ENCODE measurements around the gene PRKG1.

PRKG1 gene

DNA sequence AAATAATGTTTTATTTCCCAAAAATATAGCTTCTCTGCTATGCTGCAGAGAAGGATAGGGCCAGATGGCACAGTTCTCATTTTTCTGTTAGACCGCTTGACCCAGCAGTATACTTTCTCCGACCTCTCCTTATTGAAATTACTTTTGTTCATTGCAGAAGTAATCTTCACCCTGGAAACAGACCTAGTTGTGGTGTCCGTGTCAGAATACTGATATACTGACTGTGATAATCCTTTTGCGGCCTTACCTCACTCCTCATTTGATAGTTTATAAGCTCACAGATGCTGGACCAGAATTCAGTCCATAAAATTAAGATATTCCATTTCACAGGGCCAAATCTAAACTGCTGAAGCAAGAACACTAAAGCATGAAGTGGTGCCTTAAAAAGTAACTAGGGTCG is 979.2 kb downstream of the PRKG1 start:
- no peak for DNase-seq

DNA sequence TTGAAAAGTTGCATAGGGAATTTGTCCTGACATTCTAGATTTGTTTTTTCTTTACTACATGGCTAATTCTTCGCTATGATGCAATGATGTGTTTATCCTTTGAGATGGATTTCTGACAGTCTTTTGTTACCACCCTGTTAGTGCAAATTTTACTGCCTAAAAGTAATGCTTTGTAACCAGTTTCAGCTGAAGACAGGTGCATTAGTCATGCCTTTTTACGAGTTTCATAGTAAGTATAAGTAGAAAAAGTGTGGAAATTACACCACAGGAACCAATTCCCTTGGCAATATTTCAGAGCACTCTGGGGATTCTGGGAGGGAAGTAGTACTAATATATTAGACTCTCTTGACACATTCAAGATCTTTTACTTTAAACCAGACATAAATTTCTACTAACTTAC is 982.0 kb downstream of the PRKG1 start:
- DNase-seq, result no peak

DNA sequence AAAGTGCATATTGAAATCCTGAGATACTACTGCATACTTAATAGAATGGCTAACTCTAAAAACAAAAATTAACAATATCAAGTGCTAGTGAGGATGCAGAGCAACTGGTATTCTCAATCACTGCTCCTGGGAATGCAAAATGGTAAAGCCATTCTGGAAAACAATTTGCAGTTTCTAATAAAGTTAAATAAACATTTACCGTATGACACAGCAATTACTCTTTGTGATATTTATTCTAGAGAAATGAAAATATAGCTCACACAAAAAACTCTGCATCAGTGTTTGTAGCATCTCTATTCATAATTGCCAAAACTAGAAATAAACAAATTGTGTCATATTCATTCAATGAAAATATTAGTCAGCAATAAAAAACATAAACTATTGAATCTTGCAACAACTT is 984.8 kb downstream of the PRKG1 start:
- no peak for DNase-seq

DNA sequence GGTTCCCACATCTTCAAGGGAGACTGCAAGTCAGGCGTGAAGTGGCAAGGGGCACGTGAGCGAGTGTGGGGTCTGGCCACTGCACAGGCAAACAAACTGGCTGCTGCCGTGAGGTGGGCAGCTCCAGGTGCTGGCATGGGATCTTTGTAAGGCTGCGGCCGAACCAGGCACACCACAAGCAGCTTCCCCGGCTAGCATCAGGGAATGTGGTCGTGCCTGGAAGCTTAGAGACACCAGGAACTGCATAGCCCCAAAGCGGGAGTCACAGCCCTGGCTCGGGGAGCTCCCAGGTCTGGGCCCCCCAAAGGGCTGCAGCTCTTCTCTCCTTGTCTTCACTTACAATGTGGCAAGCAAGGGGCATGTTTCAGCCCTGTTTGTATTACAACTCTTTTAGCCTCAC is 988.9 kb downstream of the PRKG1 start:
- DNase-seq, result no peak

DNA sequence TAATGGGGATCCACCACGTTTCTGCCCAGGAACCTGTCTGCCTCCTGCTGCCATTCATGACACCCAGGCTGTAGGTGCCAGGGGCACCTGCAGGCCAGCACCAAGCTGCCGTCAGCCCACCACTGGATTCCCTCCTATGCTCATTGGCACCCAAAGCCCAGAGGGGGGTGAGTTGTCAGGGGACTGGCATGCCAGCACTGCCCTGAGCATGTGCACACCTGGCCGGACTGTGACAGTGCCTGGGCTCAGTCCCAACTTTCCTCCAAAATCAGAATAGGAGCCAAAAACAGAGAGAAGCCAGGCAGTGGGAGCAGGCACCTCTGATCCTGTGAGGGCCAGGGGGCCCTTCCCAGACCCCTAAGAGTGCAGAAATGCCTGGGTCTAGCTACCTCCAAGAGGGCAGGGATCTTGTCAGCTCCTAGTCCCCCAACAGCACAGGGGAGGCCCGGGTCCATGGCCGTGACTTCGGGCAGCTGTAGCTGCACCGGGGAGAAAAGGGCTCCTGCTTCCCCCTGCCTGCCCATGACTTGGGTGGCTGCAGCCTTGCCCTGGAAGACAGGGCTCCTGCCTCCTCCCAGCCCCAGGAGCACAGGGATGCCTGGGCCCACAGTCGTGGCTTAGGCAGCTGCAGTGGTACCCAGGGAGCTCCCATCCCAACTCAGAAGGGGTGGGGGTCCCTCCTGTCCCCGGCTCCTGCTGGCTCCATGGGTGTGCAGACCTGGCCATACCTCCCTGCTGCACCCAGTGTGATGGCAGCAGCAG is 990.0 kb downstream of the PRKG1 start:
- no peak for DNase-seq

DNA sequence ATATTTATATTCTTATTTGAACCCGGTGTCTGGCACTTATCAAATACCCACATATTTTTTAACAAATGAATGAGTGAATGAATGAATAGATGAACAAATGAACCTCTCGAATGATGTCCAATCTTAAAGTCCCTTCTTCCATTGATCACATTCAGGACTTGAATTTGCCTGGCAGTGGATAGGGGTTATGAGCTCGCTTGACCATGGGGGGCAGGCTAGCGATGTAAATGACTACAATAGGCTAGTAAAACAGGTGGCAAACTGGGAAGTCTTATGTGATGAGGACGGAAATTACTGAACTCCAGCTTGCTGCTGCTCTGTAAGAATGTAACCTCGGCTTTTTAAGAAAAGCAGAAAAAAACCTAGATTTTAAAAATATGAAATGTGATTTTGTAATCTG is 992.1 kb downstream of the PRKG1 start:
- DNase-seq, result no peak

DNA sequence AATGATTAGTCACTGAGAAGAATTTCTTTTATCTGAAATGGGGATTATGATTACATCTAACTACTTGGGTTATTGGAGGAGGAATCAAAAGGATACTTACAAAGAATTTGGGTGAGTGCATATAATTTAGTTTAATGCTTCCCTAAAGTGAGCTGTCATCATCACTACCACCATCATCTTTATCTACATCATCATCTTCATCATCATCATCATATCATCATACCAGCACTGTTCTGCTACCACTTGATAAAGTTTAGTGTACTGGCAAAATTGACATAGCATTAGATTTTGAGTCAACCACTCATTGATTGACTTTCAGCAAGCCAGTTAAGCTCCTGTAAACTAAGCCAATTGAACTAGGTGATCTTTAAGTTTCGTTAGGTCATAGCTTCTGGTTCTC is 994.2 kb downstream of the PRKG1 start:
- no peak for DNase-seq

DNA sequence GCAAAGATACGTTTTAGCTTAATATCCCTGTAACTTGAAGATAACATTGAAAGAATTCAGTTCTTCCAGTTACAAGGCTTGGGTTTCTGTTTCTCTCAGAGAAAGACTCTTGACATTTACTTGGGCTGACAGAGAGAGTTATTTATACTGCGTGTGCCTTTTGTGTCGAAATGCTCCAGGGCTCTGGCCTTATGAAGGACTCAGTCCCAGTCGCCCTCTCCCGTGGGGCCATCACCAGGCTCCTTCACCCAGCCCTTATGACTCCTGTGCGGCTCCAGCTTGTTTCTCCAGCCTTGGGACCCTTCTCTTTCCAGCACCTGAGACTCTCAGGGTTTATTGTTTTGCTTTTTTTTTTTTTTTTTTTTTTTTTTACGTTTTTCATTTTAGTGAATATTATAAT is 997.5 kb downstream of the PRKG1 start:
- no peak for DNase-seq

DNA sequence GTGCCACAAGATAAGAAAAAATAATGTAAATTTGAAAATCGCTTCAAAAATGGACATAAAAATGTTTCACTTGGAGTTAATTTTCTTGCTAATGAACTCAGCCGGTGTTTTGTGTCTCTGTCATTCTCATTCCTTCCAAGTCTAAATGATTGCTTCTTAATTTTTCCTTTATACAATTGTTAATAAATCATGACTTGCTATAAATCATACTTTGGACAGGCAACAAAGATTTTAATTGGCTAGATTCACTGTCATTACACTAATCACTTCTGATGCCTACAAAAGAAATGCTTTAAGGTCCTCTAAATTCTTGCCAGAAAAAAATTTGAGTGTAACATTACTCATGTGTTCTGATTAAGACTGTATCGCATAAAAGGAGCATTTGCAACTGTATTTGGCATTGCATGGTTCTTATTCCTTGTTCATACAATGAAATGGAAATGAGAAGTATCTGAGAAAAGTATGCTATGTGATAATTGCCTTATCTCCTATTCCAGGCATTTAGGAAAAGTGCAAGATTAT is 1000.3 kb downstream of the PRKG1 start:
- no peak for DNase-seq

DNA sequence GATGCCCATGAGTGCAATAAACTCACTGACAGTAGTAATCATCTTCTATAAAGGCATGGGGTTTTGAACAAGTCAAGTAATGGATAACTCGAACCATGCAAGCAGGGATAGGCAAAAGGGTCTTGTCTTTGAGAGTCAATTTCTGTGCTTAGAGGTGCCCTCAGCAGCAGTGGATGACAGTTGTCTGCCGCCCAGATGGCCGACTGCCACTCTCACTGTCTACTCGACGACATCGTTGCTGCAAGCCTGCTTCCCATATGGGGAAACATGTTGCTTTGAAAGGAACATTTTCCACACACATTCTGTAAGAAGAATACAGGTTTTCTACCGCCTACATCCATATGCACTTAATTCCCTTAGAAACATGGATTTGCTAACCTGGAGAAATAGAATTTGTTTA is 1003.5 kb downstream of the PRKG1 start:
- DNase-seq, result no peak

DNA sequence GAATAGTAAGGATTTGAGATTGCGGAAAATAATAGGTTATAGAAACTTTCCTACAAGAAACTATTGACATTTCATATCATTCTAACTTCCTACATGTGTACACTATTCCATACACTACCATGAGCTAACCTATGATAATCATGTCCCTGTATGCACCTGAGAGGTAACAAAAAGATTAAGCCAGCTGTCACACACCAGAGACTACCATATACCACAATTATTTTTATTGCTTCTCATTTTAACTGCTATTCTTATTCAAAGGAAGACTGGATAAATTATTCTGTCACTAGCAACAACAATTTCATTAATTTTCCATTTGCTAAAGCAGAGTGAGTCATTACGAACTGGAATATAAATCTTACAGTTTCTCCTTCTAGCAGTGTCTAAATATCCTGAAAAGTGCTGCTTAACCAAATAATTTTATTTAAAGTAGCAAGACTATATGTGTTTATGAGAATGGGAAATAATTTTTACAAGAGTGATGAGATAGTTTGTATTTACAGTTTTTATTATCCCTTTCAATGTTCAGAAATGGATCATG is 1004.2 kb downstream of the PRKG1 start:
- DNase-seq, result no peak

DNA sequence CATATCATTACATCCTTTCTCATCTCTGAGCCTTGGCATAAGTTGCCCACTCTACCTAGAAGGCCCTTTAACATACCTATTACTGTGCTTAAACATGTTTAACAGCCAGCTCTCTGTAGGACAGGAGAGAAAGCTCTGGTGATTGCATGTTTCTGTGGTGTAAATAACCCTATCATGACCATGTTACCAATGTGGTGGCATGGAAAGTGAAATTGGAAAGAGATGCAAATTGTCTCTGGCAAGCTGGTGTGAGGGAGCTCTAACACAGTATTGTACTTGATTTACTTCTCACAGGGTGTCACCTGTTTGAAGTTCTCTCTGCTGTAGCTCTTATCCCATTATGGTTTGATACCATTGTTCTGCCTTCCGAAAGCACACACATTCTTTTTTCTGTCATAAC is 1008.0 kb downstream of the PRKG1 start:
- DNase-seq, result no peak

DNA sequence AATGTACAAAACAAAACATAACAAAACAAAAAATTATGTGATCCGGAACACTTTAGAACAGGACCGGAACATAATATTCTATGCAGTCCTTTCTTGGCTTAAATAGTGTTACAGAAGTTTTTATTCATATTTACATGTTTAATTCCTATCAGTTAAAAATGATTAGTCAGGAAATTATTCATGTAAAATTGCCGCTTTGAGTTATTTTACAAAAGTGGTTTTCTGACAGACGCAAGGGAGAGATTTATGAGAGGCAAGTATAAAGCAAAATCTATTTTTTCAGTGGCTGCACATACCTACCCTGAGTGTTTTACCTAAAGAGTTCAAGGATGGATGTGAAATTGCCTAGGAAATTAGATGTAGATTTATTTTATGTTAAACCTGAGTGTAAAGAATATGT is 1009.1 kb downstream of the PRKG1 start:
- DNase-seq, result no peak

DNA sequence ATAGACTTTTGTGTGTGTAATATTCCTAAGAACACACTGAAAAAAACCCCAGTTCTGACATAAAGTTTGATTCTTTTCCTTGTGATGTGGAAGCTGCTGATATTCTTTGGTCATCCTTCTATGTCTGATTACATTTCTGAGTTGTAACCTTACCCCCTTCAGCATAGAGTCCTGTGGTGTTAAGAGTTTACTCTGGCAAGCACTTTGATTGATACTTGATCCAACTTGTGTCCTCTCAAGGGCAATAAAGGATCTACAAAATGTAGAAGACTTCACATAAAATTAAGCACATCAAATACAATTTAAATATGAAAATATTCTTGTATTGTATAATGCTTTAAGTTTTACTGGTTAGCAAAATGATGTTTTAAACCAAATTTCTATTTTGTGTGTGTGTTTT is 1018.1 kb downstream of the PRKG1 start:
- no peak for DNase-seq

DNA sequence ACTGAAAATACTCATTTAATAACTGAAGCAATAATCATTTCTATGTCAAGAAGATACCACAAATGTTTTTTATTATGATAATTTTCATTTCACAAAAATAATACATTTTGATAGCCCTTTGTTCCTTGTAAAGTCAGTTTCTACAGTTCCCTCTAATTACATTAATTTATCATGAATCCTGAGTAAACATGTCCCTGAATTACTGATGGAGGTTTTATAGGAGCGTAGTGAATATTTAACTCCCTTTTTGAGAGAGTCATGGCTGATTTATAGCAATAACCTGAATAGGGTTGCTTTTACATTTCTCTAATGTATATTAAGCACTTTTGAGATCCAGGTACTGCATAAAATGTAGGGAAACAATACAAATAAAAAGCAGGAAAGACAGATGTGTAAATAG is 1023.8 kb downstream of the PRKG1 start:
- no peak for DNase-seq

DNA sequence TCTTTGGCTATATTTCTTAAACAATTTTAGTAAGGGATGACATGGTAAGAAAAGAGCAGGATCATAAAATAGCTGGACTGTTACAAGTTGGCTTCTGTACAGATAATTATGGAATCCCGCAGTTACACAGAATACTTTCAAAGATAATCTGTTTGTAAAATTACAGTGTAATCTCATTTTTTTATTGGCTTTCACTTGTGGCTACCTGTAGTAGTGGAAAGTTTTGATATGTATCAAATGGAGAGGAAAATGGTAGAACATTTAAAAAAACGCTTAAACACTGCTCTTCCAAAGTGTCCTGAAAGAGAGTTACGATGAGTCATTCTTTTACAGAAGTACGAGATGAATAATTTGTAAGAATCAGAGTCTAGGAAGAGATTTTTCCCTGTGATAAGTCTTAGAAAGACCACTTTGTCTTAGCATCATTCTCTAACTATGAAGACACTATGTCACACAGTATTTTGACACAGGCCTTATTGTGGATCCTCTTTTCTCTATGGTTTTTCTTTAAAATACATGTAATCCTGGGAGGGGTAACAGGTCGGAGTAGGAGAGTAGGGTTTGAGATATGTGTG is 1024.8 kb downstream of the PRKG1 start:
- no peak for DNase-seq

DNA sequence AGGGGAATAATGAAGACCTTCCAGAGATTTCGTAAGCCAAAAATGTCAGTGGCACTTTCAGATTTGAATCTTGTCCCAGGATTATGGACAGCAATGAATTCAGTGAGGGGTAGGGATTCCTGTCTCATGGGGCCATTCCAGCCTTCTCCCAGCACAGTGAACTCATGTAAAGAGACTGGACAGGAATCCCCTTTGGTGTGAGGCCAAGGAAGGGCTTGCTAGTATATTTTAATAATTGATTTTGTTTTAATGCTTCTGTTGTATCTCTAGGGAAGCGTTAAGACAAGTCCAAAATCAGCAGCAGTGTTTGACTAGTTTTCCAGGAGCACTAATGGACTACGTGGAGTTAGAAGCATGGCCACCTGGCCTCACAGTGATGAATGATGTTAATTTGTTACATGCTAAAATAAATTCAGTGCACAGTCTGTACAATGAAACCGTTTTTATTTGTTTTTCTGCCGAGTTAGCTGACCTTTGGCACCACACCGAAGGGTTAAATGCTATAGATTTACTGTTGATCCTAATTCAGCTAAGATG is 1025.8 kb downstream of the PRKG1 start:
- DNase-seq, result no peak

DNA sequence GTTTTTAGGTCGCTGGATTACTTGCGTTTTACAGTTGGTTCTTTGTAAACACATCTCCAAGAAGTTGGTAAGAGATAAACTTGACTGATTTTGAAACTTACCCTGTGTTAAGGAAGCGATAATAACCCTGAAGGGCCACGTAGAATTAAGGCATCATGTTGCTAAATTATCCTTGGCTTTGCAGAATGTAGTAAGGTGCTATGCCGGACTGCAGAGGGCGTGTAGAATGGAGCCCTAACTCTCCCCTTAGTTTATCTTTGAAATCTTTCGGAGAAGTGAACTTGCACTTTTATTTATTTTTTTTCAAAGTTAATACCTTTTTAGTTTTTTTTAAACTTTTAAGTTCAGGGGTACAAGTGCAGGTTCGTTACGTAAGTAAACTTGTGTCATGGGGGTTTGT is 1031.0 kb downstream of the PRKG1 start:
- DNase-seq, result no peak

DNA sequence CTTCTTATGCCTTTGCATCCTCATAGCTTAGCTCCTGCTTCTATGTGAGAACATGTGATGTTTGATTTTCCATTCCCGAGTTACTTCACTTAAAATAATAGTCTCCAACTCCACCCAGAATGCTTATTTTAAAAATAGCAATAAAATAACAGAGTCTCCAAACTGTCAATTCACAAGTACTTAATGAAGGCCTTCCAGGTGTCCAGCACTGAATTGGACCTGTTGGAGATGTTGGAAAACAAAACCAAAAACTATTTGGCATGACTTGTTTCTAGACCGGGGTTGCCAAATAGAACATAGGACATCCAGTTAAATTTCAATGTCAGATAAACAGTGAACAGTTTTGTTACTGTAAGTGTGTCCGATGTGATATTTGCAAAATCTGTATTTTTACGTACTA is 1031.7 kb downstream of the PRKG1 start:
- no peak for DNase-seq

DNA sequence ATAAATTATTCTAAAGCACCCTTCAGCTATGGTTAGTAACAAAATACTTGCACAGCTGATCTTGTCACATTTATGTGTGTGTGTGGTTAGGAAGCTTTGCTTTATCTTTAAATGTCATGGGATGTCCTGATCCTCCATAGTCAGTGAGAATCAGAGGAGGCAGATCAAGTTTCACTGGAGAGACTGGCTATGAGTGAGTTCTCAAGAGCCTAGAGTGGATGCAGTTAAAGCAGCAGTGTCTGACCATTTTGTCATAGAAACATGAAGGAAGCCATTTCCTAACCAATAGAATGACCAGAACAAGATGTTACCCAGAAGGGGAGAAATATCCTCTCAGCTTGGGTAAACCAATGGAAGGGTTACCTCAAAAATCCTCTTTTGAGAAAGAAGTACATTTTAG is 1032.6 kb downstream of the PRKG1 start:
- no peak for DNase-seq

DNA sequence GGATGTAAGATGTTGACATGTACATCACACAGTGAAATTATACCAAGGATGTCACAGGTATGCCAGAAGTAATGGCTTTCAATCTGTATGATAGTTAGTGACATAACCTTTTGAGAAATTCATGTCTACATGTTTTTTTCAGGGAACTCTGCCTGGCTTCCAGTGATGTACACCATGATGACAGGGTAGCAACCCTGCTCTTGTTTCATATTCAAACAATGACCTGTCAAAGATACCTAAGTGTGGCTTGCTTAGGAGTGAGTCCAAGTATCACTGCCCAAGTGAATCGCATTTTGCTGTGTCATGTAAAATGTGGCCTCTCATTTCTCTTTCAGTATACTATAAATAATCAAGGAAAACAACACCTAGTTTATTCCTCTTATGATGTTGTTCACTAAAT is 1033.9 kb downstream of the PRKG1 start:
- DNase-seq, result no peak

DNA sequence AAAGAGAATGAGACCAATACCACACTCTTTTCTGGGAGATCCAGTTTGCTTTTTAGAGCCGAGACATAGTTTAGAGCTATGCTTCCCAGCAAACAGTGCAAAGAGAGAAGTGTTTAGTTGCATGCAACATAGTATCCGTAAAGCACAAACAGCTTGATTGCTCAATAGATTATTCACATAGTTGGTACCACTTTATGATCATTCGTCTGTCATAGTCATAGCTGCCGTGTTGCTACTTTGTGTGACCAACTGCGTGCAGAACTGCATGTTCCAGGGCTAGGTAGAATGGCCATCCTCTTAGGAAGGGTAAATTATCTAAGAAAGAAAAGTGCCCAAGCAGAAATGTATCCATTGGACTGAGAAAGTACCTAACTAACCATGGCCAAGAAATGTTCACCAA is 1036.3 kb downstream of the PRKG1 start:
- DNase-seq, result no peak

DNA sequence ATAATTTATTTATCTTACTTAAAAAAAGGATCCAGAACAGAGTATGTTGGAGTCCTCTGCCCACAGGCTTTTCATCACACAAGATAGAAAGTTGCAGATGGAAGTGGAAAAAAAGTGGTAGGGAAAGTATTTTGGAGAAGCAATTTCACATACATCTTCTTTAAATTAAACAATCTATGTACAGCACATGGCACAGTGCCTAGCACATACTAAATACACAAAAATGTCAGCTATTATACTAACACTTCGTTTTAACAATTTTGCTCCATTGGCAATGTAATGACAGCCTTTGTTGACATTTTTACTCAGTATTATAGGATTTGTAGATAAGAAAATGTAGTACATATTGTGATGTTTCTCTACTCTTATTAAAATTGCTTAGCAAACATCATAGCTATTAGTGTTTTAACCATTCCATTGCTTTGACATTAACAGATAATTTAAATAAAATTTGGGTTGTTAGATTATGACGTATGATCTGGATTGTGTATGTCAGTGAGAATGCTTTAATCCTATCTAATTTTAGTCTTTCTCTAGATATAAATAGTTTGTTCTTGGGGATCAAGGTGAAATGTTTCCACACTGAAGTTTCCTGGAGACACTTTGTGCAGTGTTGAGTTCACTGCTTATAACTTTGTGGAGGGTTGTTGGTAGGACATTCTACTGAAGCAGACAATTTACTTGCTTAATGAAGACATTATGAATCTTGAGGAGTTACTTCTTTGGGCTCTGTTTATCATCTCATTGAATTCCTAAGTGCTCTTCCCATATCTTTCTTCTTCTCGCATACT is 1037.0 kb downstream of the PRKG1 start:
- no peak for DNase-seq

DNA sequence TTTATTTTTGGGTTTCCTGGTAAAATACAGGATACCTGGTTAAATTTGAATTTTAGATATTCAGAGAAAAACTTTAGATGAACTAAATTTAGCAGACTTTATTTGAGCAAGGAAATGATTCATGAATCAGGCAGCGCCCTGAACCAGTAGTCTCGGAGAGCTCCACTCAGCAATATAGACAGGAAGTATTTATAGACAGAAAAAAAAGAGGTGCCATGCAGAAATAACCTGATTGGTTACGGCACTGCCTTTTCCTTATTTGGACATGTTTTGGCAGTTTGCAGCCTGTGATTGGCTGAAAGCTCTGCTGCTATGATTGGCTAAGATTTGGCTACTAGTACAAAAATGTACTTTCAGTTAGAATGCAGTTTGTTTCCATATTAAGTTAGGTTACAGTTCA is 1041.5 kb downstream of the PRKG1 start:
- no peak for DNase-seq
